Karpas-422 (cell line): Measurements from ENCODE around the gene SF3A1. TPM values are rescaled to one million over a fixed set of nuclear protein-coding genes. Genes with fewer than 3 reads are reported as not detected.
A peak's percentile ranks its signal among the peaks of the same experiment; 100 is the strongest.

Experiments used
- DNase-seq: peaks from one replicate; pipeline ENCODE4 v3.0.0-alpha.2; 2015
- H2AFZ ChIP-seq: fragments of 200-600 bp; sonication (generic); 2 replicates; pipeline ENCODE4 v1.6.1; 2014; ENCODE audit warnings: antibody characterized with exemption, low read length, mixed read lengths
- H3K27ac ChIP-seq: fragments of 200-600 bp; sonication (generic); 2 replicates; pipeline ENCODE4 v1.5.1; 2014; ENCODE audit warnings: mild to moderate bottlenecking, low read length, moderate library complexity
- H3K27me3 ChIP-seq: fragments of 200-600 bp; sonication (generic); 2 replicates; pipeline ENCODE4 v1.6.1; 2014; ENCODE audit warnings: low read length, mixed read lengths
- H3K36me3 ChIP-seq: fragments of 200-600 bp; sonication (generic); 2 replicates; pipeline ENCODE4 v1.6.1; 2014; ENCODE audit warnings: low read length, mixed read lengths; ENCODE audit not compliant: insufficient read depth
- H3K4me1 ChIP-seq: fragments of 200-600 bp; sonication (generic); 2 replicates; pipeline ENCODE4 v1.6.1; 2014; ENCODE audit warnings: mild to moderate bottlenecking, low read length, mixed read lengths
- H3K4me2 ChIP-seq: fragments of 200-600 bp; sonication (generic); 2 replicates; pipeline ENCODE4 v1.6.1; 2014; ENCODE audit warnings: low read length, low read depth, mild to moderate bottlenecking; ENCODE audit not compliant: poor library complexity, severe bottlenecking
- H3K4me3 ChIP-seq: fragments of 200-600 bp; sonication (generic); 2 replicates; pipeline ENCODE4 v1.5.1; 2014; ENCODE audit warnings: mild to moderate bottlenecking, antibody characterized with exemption, low read length, mixed read lengths
- H3K79me2 ChIP-seq: fragments of 200-600 bp; sonication (generic); 2 replicates; pipeline ENCODE4 v1.6.1; 2014; ENCODE audit warnings: mild to moderate bottlenecking, low read length, mixed read lengths
- H3K9ac ChIP-seq: fragments of 200-600 bp; sonication (generic); 2 replicates; pipeline ENCODE4 v1.6.0; 2014; ENCODE audit warnings: low read length
- H3K9me2 ChIP-seq: fragments of 200-600 bp; sonication (generic), shearing (Covaris generic); replicated peaks from 2 replicates; pipeline ENCODE4 v1.6.0; 2014; ENCODE audit warnings: mild to moderate bottlenecking, low read length, moderate library complexity; ENCODE audit not compliant: insufficient read depth
- H3K9me3 ChIP-seq: fragments of 300-700, 200-600 bp; sonication (generic); 2 replicates; pipeline ENCODE4 v1.6.1; 2014; ENCODE audit warnings: low read length, mixed read lengths
- H4K20me1 ChIP-seq: fragments of 200-600 bp; sonication (generic); 2 replicates; pipeline ENCODE4 v1.6.1; 2014; ENCODE audit warnings: mild to moderate bottlenecking, antibody characterized with exemption, low read length, low read depth; ENCODE audit not compliant: insufficient read depth
- total RNA-seq: library from RNA; depleted of rRNA; stranded (reverse); fragments of >200 nt; shearing (Covaris generic); gene quantifications from 2 replicates; pipeline ENCODE4 v1.2.3, GENCODE V29; 2014; ENCODE audit warnings: low replicate concordance

SF3A1 gene
- total RNA-seq, 1 experiment from 2014 or later, result 111 TPM

GRCh38 chr22:30335236-30335635 lies 21.5 kb downstream of the SF3A1 start:
- H4K20me1 ChIP-seq, result no peaks in the 10 kb centered on the region
- no peaks in the 10 kb centered on the region for H3K9me3 ChIP-seq
- no peak overlapping the region for H2AFZ ChIP-seq
- no peak overlapping the region for H3K9ac ChIP-seq
- H3K36me3 ChIP-seq, result peaks cover 50% of the 10 kb centered on the region
- H3K4me3 ChIP-seq, result no peak overlapping the region
- no peak overlapping the region for H3K27ac ChIP-seq
- DNase-seq, result no peak
- H3K27me3 ChIP-seq, result no peaks in the 10 kb centered on the region
- H3K4me2 ChIP-seq, result no peak overlapping the region
- H3K79me2 ChIP-seq, result no peaks in the 10 kb centered on the region
- no peaks in the 10 kb centered on the region for H3K4me1 ChIP-seq
- no peaks in the 10 kb centered on the region for H3K9me2 ChIP-seq

- H3K9me2 ChIP-seq, result no peaks in the 10 kb centered on the region
- H3K9me3 ChIP-seq, result no peaks in the 10 kb centered on the region
- H3K27ac ChIP-seq, result no peak overlapping the region
- H3K27me3 ChIP-seq, result no peaks in the 10 kb centered on the region
- H3K9ac ChIP-seq, result no peak overlapping the region
- no peak overlapping the region for H3K4me3 ChIP-seq
- H3K36me3 ChIP-seq, result peaks cover 45% of the 10 kb centered on the region
- no peaks in the 10 kb centered on the region for H3K79me2 ChIP-seq
- no peak overlapping the region for H3K4me2 ChIP-seq
- H3K4me1 ChIP-seq, result no peaks in the 10 kb centered on the region
- H2AFZ ChIP-seq, result no peak overlapping the region
- DNase-seq, result no peak
- no peaks in the 10 kb centered on the region for H4K20me1 ChIP-seq
These were observed 22.0 kb downstream of the SF3A1 start for GRCh38 chr22:30334646-30335045.

GRCh38 chr22:30333707-30334087 lies 23.0 kb downstream of the SF3A1 start:
- H4K20me1 ChIP-seq, result no peaks in the 10 kb centered on the region
- no peaks in the 10 kb centered on the region for H3K9me2 ChIP-seq
- H3K36me3 ChIP-seq, result peaks cover 41% of the 10 kb centered on the region
- DNase-seq, result no peak
- no peak overlapping the region for H3K4me3 ChIP-seq
- H3K4me1 ChIP-seq, result no peaks in the 10 kb centered on the region
- H3K9me3 ChIP-seq, result no peaks in the 10 kb centered on the region
- H3K4me2 ChIP-seq, result no peak overlapping the region
- no peaks in the 10 kb centered on the region for H3K27me3 ChIP-seq
- no peaks in the 10 kb centered on the region for H3K79me2 ChIP-seq
- no peak overlapping the region for H3K9ac ChIP-seq
- H3K27ac ChIP-seq, result no peak overlapping the region
- no peak overlapping the region for H2AFZ ChIP-seq

DNA sequence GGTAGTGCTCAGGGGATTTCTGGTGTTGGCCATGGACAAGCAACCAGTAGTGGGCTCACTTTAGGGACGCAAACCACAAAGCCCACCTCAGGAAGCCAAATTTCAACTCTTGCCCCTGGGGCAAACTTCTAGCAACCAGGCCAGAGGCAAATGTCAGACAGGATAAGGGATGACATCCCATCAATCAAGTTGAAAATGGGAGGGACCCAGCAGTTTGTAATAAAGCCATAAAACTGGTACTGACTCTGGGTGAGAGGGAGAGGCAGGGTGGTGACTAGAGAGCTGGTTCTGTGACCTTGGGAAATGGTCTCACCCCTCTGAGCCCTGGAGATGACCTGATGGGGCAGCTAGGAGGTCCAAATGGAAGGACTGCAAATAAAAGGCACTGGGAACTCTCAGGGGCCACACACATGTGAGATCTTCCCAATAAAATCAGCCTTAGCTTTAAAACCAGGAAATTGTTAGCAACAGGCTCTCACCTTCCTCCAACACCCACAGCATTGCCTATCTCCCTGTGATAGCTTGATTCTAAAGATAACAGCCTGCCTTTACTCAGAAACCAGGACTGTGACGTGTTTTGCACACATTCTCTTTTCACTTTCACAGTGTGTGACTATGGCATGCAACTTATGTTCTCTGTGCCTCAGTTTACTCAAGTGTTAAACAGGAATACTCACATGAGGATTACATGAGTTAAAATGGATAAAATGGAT lies 23.5 kb downstream of the SF3A1 start:
- no peaks in the 10 kb centered on the region for H3K9me2 ChIP-seq
- peaks cover 4% of the 10 kb centered on the region for H3K4me1 ChIP-seq
- no peaks in the 10 kb centered on the region for H3K27me3 ChIP-seq
- H3K9me3 ChIP-seq, result no peaks in the 10 kb centered on the region
- H3K79me2 ChIP-seq, result no peaks in the 10 kb centered on the region
- H3K9ac ChIP-seq, result no peak overlapping the region
- no peak overlapping the region for H3K4me3 ChIP-seq
- H4K20me1 ChIP-seq, result no peaks in the 10 kb centered on the region
- H2AFZ ChIP-seq, result no peak overlapping the region
- no peak overlapping the region for H3K4me2 ChIP-seq
- H3K27ac ChIP-seq, result no peak overlapping the region
- no peak for DNase-seq
- peaks cover 41% of the 10 kb centered on the region for H3K36me3 ChIP-seq

DNA sequence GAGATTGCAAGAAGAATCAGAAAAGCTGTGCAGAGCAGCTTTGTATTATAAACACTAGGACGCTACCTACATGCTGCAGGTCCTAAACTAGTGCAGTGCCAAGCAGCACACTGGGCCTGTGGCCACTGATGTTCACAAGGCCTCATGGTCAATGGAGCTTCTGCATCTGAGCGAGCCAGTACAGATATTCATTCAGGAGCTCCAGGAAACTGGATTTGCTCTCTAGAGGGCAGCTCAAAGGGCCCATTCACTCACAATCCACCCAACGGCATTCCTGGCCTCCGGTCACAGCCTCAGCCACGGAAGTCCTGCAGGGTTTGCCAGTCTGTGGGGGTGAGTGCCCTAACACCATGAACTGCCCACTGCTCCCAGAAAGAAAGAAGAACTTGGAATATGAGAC lies 24.1 kb downstream of the SF3A1 start:
- Histone ChIP-seq H3K27me3 (no peaks in the 10 kb centered on the region), H3K4me3 (no peak overlapping the region), H3K9me2 (no peaks in the 10 kb centered on the region), H3K9ac (no peak overlapping the region), H3K9me3 (no peaks in the 10 kb centered on the region), H3K79me2 (no peaks in the 10 kb centered on the region), H3K27ac (no peak overlapping the region), H3K4me1 (peaks cover 10% of the 10 kb centered on the region), H4K20me1 (no peaks in the 10 kb centered on the region), H3K36me3 (peaks cover 41% of the 10 kb centered on the region), H3K4me2 (no peak overlapping the region), H2AFZ (no peak overlapping the region)
- DNase-seq, result no peak

DNA sequence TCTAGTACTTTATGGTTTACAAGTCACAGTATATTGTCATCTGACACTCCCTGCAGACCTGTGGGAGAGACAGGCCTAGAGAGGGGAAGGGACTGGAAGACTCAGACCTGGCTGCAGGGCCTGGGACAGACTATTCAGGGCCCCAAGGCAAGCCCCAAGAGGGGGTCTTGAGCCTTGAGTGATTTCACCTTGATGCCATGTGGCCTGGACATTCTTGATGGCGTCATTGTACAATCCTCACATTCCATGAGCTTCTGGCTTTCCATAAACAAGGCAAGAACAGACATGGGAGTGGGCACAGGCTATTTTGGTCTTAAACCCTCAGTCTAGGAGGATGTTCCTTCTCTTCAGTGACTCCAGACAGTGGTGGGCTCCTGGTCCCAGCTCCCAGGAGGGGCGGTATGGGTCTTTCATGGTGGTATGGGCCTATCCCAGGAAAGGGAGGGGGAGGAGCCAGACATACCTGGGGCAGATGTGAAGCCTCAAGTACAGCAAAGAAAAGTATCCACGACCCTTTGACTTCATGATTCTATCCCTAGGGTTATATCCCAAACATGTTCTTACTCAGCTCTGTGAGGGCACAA lies 28.1 kb downstream of the SF3A1 start:
- H3K9ac ChIP-seq, result no peak overlapping the region; the same call in 1 of the 2 replicates
- peaks cover 4% of the 10 kb centered on the region; the same call in 1 of the 2 replicates for H4K20me1 ChIP-seq
- H3K27ac ChIP-seq, result no peak overlapping the region
- H2AFZ ChIP-seq, result no peak overlapping the region
- H3K27me3 ChIP-seq, result no peaks in the 10 kb centered on the region
- peaks cover 30% of the 10 kb centered on the region for H3K4me1 ChIP-seq
- H3K4me2 ChIP-seq, result peak overlapping the region; percentile 93
- H3K36me3 ChIP-seq, result peaks cover 17% of the 10 kb centered on the region
- H3K9me2 ChIP-seq, result no peaks in the 10 kb centered on the region
- no peaks in the 10 kb centered on the region for H3K9me3 ChIP-seq
- peaks cover 22% of the 10 kb centered on the region for H3K79me2 ChIP-seq
- no peak overlapping the region for H3K4me3 ChIP-seq
- no peak for DNase-seq

DNA sequence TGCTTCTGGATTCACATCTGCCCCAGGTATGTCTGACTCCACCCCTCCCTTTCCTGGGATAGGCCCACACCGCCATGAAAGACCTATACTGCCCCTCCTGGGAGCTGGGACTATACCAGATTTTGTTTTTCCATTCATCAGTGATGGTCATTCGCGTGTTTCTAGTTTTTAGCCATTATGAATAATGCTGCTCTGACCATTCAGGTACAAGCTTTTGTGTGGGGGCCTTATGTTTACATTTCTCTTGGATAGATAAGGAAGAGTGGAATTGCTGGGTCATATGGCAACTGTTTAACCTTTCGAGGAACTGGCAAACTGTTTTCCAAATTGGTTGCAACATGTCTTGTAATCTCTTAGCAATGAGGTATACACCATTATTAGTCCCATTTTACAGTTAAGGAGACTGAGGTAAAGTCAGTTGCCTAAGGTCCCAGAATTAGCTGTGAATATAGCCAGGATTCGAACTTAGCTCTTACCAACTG lies 28.8 kb downstream of the SF3A1 start:
- Histone ChIP-seq H3K36me3 (peaks cover 10% of the 10 kb centered on the region), H3K4me2 (peak overlapping the region; percentile 93), H3K4me3 (peak overlapping the region; percentile 81), H3K9ac (peak overlapping the region; percentile 77), H3K9me2 (no peaks in the 10 kb centered on the region), H3K9me3 (no peaks in the 10 kb centered on the region), H4K20me1 (peaks cover 4% of the 10 kb centered on the region; the same call in 1 of the 2 replicates), H3K4me1 (peaks cover 30% of the 10 kb centered on the region), H3K27ac (peak overlapping the region; percentile 62), H2AFZ (no peak overlapping the region), H3K27me3 (no peaks in the 10 kb centered on the region), H3K79me2 (peaks cover 25% of the 10 kb centered on the region)
- no peak for DNase-seq

GRCh38 chr22:30326706-30327362 lies 29.9 kb downstream of the SF3A1 start, which contains the start of gene TBC1D10A:
Gene TBC1D10A (minus strand): TSS chr22:30326941. CDS start chr22:30326881, 60 bp downstream.
- Histone ChIP-seq H4K20me1 (peaks cover 4% of the 10 kb centered on the region; the same call in 1 of the 2 replicates), H3K9me3 (no peaks in the 10 kb centered on the region), H3K9ac (peak within 1 kb of the TSS; percentile 95), H3K4me2 (peak within 1 kb of the TSS; percentile 93), H2AFZ (peak within 1 kb of the TSS; percentile 80; the same call in 1 of the 2 replicates), H3K4me3 (peak within 1 kb of the TSS; percentile 93), H3K27me3 (no peaks in the 10 kb centered on the region), H3K36me3 (peaks cover 3% of the 10 kb centered on the region; the same call in 1 of the 2 replicates), H3K79me2 (peaks cover 25% of the 10 kb centered on the region), H3K9me2 (no peaks in the 10 kb centered on the region), H3K4me1 (peaks cover 30% of the 10 kb centered on the region), H3K27ac (peak within 1 kb of the TSS; percentile 62)
- DNase-seq, result peak; percentile 96
